Right ventricle myocardium superior (tissue), 1 donor: ENCODE data around the gene IFT57. TPM values are rescaled to one million over a fixed set of nuclear protein-coding genes. Genes with fewer than 3 reads are reported as not detected.

Source experiments
- ATAC-seq: fragments of 200-7000 bp; cut with Tn5 transposase; one replicate; pipeline ENCODE4 v1.9.1; 2020; ENCODE audit warnings: mild to moderate bottlenecking; ENCODE audit not compliant: poor library complexity
- DNase-seq: peaks from one replicate; pipeline ENCODE4 v3.0.0-alpha.2; 2020
- intact Hi-C: fragments of 100-400 bp; cut with DNase I; formaldehyde crosslinking; loops from one replicate; pipeline ENCODE4 v1.11.2; 2022
- total RNA-seq: library from RNA; stranded (reverse); fragmentation: NEBNext Ultra II Directional; extraction: Animal tissue kit (Norgen Biotek cat#: 25700); gene quantifications from one replicate; pipeline ENCODE4 v1.2.1, GENCODE V29; 2021
- donor health status: DM: no; HTN: yes; CAD: no; lungs with severe emphysema.

IFT57 gene
- total RNA-seq, 1 donor from 2014 or later = 18.7 TPM

DNA sequence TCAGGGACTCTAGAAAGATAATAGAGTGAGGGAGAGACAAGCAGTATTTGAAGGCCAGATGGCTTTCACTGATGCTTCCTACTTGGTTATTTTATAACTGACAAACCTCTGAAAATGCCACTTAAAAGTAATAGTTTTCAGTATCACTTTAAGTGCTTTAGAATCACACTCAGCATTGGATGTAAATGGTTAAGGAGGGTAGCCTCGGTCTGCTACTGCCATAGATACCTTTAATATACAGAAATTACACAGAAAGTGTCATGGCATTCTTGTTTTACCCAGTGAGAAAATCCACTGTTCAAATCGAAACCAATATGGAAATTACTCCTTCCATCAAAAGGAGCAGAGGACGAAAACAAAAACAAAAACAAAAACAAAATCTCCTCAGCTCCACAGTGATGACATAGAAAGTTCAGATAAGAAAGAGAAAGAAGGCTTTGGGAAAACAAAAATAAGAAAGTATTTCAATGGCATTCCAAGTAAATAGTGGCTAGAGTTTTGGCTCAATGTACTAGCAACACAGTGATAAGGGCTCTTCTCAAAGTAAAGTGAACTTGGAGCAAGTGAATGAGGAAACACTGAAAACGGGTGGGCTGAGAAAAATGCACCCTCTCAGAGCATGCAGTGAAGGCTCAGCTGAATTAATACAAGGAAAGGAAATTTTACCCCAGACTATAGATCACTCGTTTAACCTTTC lies 88.2 kb downstream of the IFT57 start:
- ATAC-seq = no peak

DNA sequence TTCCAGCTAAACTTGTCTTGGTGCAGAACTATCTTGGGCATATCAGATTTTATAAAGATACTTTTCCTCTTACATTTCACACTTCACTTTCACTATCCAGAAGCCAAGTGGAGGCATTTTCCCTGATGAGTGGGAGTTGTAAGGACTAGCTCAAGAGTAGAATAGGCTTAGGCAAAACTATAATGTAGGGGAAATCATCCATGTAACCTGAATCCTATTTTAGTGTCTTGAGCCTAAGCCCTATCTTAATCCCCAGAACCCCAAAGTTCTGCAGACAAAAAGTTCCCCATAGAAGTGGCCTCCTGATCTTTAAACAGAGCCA lies 89.2 kb downstream of the IFT57 start:
- ATAC-seq = no peak
- intact Hi-C loops = no loop called here
- DNase-seq = no peak

More for the DNA sequence above, 88.2 kb downstream of the IFT57 start:
- intact Hi-C loops = no loop called here
- DNase-seq = no peak

DNA sequence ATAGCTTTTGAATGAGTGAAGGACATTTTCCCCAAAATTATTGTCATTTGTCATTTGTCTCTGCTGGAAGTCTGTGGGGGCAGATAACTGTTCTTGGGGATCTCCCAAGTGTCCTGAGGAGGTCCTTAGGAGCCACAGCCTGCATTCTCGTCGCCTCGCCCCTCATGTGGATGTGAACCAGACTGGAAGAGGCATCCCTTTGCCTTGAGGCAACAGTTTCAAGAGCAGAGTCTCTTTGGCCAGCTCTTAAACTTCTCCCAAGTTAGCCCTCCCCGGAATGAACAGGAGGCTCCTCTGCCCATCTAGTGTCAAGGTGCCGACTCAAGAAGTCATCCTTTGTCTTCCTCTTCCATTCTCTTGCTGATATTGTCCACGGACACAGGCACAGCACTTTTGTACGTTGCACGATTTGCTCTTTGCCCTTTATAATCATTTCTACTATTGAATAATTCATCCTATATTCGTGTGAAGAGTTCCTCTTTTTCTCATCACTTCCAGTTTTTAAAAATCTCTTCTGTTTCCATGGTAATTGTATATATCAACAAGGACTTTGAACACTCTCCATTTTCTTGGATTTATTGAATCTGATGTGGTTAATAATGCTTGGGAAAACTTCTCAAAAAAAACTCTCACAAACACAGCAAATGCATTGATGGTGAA lies 90.6 kb downstream of the IFT57 start:
- no peak for ATAC-seq
- no peak for DNase-seq
- intact Hi-C loops = no loop called here

DNA sequence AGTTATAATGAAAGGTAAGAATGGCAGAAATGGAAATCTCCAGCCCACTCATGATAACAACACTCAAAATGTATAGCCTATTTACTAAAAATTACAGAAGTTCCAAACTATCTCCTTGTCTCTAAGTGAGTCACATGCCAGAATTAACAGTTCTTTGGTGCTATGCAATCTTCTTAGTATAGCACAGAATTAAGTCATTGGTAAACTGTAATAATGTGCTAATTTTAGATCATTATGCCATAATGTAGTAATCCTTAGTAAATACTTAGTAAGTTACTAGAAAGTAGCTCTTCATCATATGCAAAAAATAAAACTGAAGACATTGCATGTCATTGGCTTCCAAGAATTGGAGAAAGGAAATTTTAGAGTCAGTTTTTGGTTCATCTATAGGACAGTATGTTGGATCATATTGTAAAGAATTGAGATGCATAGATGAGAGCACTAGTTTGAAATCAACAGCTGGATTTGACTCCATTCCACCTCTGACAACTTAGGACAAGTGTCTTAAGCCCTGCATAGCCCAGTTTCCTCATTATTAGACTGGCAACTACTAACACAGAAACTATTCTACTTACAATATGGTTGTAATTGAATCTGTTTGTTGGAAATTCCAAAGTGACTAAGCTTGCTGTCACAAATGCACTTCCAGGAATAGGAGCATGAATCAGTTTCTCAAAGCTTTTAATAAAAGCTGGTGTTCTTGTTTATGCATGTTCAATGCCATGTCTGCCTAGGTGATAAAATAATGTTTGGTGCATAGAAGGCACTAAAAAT lies 91.3 kb downstream of the IFT57 start:
- ATAC-seq (peak; percentile 59), DNase-seq (no peak)
- intact Hi-C loops = no loop called here

DNA sequence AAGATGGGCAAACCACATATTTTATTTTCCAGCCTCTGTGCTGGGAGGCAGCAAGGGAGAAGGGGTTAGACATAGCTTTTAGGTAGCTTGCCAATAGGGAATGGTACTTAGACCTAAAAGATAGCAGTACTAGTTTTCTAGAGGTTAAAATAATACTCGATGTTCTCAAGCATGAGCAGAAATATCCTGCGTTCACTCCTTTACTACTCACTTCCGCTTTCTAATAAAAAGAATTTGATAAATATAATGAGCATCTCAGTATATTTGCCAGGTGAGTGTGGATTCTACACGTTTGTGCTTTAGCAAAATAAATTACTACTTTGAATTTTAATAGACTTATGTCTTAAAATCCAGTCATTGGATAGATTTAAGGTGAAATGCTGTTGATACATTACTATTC lies 92.0 kb downstream of the IFT57 start:
- intact Hi-C loops = no loop called here
- ATAC-seq (no peak), DNase-seq (no peak)

DNA sequence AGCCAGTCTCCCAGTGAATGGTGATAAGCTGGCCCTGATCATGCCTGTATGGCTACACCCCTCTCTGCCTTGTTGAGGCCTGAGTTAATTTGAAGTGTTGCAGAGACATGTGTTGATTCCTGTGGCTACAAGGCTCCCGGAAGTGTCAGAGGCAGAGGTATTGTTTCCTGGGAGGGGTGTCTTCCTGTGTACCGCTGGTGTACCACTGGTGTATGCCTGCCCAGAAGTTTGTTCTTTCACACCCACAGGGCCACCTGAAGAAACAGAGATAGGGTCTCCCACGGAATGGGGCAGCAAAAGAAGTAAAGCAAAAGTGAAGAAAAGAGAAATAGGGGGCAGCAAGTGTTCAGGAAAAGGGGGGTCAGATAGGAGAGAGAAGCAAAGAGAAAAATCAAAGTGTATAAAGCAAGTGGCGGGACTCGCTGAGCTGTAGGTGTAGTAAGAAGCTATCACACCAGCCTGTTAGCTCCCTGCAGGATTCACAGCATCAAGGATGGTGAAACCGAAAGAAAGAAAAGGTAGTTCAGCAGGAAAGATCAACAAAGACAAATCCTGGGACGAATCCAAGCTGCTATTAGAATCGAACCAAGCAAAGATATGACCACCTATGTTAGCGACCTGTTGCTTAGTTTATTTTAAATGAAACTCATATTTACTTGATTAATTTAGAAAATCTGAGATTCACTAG lies 94.8 kb downstream of the IFT57 start:
- intact Hi-C loops = no loop called here
- ATAC-seq (no peak), DNase-seq (no peak)

DNA sequence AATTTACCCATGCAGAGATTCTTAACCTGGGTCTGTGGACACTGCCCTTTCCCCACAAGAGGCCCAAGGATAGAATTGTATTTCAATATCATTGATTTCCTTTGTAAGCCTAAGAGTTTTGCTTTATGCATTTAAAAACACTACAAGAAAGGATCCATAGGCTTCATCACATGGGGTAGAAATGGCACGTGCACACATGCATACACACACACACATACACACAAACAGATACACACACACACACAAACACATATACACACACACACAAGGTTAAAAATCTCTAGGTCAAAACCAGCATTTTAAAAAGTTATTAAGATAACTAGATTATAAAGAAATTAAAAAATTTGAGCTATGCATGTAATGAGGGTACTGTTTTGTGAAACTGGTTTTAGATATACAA lies 95.9 kb downstream of the IFT57 start:
- intact Hi-C loops = no loop called here
- ATAC-seq (no peak), DNase-seq (no peak)

- DNase-seq (no peak), ATAC-seq (no peak)
- intact Hi-C loops = no loop called here
Measured at GRCh38 chr3:108125550-108126071, 96.6 kb downstream of the IFT57 start.

DNA sequence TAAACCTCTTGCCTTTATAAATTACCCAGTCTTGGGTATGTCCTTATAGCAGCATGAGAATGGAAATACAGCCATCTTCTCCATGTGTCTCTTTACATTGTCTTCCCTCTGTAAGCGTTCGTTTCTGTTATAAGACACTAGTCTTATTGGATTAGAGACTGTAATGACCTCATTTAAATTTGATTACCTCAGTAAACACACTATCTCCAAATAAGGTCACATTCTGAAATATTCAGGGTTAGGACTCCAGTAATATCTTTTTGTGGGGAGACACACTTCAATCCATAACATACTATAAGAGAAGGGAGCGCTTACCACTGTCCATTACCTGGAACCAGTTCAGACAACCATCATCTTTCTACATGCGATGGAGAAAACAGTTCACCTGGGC lies 97.1 kb downstream of the IFT57 start:
- intact Hi-C loops = no loop called here
- no peak for DNase-seq
- no peak for ATAC-seq

DNA sequence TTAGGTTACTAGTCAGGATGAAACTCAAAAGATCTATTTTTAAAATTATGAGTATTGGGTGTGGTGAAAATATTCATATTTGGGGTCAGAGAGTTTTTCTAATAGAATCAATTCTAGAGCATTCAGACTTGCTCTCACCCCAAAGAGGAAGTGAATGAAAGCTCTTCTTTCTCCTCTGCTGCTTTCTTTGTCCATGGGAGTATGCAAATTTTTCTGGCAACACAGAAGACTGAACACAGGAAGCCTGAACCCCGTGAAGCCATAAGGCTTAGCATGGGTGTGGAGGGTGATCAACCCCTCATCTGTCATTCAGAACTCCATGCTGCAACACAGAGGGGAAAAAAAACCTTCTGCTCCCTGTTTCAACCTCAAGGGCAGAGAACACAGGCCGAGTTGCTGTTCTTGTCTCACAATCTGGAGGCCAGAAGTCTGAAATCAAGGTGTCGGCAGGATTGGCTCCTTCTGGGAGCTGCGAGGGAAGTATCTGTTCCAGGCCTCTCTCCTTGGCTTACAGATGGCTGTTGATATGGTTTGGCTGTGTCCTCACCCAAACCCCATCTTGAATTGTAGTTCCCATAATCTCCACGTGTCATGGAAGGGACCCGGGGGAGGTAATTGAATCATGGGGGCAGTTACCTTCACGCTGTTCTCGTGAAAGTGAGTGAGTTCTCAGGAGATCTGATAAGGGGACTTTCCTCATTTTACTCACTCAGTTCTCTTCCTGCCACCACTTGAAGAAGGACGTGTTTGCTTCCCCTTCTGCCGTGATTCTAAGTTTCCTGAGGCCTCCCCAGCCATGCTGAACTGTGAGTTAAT lies 97.7 kb downstream of the IFT57 start:
- ATAC-seq (no peak), DNase-seq (no peak)
- intact Hi-C loops = no loop called here

DNA sequence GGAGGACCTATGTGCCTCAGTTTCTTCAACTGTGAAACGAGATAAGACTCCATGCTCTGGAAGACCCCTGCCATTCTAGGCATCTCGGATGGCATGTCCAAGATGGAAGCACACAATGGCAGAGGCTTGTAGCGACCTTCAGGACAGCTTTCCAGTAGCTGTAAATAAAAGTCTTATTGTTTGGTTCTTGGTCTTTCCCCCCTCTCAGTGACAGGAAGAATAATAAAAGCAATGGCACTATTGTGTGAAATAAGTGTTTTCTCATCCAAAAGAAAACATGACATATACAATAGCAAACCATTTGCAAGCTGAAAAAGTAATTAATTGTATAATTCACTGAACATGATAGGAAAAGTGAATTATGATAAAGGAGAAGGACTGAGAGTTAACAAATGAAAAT lies 98.9 kb downstream of the IFT57 start:
- no peak for ATAC-seq
- intact Hi-C loops = no loop called here
- DNase-seq = no peak

- ATAC-seq (no peak), DNase-seq (no peak)
- intact Hi-C loops = no loop called here
Measured at GRCh38 chr3:108122276-108122675, 99.9 kb downstream of the IFT57 start.

- intact Hi-C loops = no loop called here
- DNase-seq (no peak), ATAC-seq (no peak)
Measured at GRCh38 chr3:108119398-108120104, 102.7 kb downstream of the IFT57 start.

DNA sequence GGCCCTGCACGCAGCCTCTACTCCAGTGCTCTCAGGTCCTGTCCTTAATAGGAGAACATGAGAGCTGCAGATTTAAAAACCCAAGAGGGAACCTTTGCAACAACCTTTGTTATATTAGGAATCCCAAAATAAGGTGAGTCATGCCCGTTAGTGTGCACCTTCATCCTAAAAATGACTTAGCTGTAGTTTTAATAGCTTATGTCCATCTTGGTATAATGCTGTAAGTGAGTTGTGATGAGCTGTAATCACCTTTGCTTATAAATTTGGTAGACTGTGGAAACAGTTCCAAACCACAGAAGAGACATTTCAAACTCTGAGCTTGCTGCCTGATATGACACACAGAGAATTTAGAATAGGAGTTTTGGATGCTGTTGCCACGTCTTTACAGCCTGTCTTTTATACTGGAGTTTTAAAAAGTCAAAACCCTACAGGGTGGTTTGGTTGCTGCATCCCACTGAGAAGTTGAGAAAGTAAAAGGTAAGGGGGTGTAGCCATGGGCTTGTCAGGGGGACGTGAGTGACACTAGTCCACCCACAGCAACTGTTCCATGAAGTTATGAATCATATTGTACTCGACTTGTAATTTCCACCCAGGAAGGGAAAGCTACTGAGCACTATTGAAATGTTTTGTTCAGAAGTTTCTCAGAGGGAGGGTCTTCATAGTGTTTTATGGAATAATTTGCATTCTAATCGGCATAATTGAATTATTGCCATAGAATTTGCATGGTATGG lies 104.0 kb downstream of the IFT57 start:
- intact Hi-C loops = no loop called here
- ATAC-seq (no peak), DNase-seq (no peak)

GRCh38 chr3:108117241-108117775 lies 104.9 kb downstream of the IFT57 start:
- ATAC-seq = no peak
- intact Hi-C loops = no loop called here
- DNase-seq = no peak

GRCh38 chr3:108114423-108115065 lies 107.7 kb downstream of the IFT57 start:
- intact Hi-C loops = no loop called here
- no peak for ATAC-seq
- DNase-seq = no peak

- intact Hi-C loops = no loop called here
- ATAC-seq (no peak), DNase-seq (no peak)
Measured at GRCh38 chr3:108113975-108114374, 108.2 kb downstream of the IFT57 start.
